Embryonic facial prominence (tissue), 1 donor: ENCODE results near the gene OBSCN.

Source experiments
- DNase-seq: peaks from one replicate; pipeline ENCODE4 v3.0.0-alpha.2; 2016; ENCODE audit errors: extremely low spot score

Gene OBSCN

DNA sequence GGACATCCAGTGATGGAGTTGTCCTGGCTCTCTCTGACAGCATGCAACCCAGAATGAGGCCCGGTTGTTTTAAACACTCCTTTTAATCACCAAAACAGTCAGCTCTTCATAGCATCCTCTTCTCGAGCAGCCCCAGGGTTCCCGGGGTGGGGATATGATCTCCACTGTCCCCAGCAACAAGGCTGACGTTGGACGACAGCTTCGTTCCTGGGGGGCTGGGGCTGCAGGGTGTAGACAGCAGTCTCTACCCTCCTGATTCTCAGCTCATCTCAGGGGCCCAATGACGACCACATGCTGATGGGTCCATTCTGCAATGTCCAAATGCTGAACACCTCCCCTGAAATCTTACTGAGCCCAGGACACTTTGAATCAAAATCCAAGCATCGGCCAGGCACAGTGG is 171.8 kb downstream of the OBSCN start:
- DNase-seq, result no peak

DNA sequence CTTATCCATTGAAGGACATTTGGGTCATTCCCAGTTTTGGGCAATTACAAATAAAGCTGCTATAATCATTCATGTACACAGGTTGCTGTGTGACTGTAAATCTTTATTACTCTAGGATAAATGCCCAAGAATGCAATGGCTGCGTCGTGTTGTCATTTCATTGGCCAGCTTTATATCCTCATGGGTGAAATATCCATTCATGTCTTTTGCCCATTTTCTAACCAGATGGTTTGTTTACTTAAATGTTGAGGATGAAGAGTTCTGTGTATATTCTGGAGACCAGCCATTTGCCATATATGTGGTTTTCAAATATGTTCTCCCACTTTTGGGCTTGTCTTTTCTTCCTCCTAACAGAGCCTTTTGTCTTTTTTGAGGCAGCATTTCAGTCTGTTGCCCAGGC is 173.5 kb downstream of the OBSCN start:
- DNase-seq, result no peak

GRCh38 chr1:228383773-228384172 is 175.9 kb downstream of the OBSCN start:
- no peak for DNase-seq

- DNase-seq, result no peak
Measured at GRCh38 chr1:228385232-228385631, 177.4 kb downstream of the OBSCN start.

DNA sequence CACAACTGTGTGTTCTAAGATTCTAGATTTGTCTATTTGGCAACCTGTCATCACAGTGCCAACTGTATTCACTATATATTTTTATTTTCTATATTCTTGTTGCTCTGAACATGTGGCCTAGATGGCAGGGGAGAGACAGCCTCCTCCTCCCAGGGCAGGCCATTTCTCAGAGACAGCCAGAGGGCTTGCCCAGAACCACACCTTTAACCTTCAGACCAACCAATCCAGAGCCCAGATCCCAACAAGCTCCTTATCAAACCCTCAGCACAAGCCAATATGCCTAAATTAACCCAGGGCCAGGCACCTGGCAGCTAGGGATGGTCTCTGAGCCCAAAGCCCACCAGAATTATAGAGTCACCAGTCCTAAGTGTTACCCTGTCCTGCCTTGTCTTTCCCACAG is 179.5 kb downstream of the OBSCN start:
- DNase-seq, result no peak

GRCh38 chr1:228390649-228391048 is 182.8 kb downstream of the OBSCN start:
- DNase-seq, result no peak

- DNase-seq, result no peak
Measured at GRCh38 chr1:228391411-228392020, 183.7 kb downstream of the OBSCN start.

- no peak for DNase-seq
Measured at GRCh38 chr1:228392111-228392936, 184.5 kb downstream of the OBSCN start.

DNA sequence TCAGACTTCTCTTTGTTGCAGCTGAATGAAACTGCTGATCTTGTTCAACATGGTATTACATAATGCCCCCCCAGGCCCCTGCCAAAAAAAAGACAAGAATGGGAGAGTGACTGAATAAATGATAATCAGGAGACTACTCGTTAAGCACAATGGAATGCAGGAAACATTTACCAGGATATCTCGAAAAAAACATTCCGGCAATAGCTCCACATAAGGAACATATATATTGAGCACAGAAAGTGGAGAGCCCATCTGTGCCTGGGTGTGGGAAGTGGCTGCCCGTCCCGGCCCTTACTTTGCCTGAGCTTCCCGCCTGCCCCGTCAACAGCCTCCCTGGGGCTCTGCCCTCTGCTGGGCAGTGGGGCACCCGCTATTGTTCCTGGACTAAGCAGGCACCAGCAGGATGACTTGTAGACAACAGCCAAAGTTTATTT is 185.4 kb downstream of the OBSCN start:
- no peak for DNase-seq

DNA sequence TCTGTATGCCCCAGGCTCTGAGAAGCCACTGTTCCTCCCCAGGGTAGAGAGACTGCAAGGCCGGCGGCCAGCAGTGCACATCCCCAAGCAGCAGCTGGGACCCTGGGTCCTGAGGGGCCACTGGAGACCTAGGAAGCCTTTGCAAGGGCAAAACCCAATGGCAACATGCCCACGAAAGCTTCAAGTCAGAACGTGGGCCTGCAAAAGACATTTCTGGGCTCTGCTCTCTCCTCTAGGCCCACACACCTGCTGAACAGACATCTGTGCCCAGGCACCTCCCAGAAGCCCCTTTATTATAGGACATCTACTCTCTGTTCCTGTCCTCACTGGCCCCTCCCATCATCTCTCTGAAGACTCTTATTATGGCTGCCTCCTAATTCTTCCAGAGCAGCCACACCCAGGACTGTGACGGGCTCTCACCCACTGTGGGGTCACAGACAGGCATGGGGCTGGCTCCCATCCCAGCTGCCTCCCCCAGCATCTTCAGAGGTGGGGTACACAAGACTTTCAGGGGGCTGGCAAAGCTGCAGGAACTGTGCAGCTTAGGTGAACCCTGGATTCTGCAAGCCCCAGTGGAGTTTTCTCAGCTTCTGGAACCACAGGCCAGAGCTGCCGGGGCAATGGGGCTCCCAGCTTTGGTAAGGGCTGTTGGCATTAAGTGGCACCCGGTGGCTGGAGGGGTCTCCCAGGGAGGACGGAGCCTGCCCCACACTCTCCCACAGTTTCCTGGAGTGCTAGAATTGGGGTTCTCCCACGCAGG is 186.1 kb downstream of the OBSCN start:
- DNase-seq, result no peak

- no peak for DNase-seq
Measured at GRCh38 chr1:228394571-228395394, 186.9 kb downstream of the OBSCN start.

- DNase-seq, result no peak
Measured at GRCh38 chr1:228396770-228397662, 189.2 kb downstream of the OBSCN start.

DNA sequence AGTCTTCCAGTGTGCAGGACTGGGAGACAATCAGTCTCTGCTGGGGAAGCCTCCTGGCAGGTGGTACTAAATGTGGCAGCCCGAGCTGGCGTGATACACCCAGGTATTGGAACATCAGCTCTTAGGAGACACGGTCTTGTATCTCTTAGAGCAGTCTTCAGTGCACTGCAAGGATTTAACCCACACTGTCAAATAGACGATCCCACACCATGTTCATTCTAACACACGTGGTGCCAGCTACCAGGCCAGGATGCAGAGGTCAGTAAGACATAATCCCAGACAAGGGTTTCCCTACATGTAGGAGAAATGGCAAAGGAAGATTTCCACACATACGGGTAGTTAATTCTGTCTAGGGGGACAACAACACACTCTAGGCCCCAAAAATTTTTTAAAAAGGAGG is 190.1 kb downstream of the OBSCN start:
- no peak for DNase-seq

GRCh38 chr1:228398741-228399461 is 191.1 kb downstream of the OBSCN start:
- DNase-seq, result no peak

DNA sequence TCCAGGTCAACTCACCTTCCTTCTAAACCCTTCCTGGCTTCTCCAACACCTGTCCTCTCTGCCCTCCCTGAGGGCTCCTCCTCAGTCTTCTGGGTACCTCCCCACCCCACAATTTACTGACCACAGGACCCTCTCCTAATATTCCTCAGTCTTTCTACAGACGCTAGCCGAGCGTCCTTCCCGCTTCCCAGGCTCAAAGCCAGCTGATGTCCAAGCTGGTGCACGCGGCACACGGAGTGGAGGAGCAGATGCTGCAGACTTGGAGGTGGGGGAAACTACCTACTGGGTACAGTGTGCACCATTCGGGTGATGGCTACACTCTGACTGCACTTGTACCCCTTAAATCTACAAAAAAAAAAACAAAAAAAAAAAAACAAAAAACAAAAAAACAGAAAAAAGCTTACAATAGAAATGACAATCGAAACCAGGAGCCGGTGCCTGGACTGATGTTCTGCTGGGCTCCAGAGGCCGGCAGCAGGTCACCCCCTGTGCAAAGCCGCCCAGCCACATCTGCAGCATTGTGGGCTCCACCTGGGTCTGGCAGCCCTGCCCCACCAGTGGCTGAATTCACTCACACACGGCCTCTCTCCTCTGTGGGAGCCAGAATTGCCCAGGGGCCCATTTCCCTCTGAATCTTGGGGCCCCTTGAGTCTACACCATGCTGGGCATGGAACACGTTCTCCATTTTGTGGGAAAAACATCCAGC is 191.8 kb downstream of the OBSCN start:
- no peak for DNase-seq

- DNase-seq, result no peak
Measured at GRCh38 chr1:228400237-228400651, 192.4 kb downstream of the OBSCN start.

DNA sequence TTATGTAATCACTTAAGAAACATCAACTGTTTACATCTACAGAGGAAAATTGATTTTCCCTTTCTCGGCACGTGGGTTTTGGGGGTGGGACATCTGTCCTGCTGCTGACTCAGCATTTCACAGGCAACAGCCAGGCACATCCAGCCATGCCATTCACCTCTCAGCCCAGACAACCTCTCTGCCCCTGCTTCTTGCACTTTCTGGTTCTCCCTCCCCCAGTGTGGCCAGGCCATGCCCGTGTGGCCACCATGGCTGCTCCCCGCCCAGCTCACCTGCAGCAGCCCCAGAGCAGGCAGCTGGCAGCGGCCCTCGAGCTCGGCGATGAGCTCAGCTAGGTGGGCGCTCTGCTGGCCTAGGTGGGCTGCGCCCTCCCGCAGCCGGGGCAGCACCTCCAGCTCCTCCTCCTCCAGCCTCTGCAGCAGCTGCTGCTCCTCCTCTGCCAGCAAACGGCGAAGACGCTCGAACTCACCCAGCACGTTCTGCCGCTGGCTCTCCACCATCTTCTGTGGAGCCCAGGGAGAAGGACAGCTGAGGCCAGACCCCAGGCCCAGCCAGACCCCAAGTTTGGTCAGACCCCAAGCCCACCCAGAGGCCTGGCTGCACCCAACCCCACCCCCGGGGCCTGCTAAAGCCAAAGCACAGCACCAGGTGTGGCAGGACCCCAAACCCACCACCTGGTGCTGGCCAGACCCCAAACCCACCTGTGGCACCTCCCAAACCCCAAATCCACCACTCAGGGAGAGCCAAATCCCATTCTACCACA is 193.0 kb downstream of the OBSCN start:
- DNase-seq, result no peak

DNA sequence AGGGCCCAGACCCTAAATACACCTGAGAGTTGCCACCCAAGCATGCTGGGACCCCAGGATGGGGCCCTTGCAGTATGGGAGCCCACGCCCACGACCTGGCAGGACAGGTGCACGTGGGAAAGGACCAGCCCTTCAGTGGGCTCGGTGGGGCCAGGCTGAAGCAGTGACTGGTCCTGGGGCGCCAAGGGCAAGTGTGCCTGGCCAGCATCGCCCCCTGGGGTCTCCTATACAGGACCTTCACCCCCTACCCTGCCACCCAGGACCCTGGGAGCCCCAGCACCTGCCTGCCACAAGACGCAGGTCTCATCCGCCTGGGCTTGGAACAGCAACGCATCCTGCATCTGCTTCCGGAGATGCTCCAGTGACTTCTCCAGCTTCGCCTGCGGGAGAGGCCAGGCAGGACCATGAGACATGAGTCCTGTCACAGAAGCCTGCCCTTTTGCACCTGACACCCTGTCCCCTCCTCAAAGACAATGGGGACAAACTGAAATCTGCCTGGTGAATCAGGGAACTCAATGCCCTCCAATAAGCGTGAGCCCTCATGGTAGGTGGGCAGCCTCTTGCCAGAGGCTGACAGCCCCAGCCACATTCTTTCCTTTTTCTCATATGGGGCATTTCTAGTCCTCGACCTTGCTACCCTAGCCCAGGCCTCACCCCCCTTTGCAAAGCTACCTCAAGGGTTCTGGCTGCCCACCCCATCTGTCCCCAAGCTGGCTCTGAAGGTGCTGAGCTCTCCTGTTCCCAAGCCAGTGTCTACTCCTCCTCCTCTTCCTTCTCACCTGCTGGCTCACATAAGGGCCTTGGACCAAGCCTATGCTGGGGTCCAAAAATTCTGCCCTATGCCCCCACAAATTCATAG is 194.2 kb downstream of the OBSCN start:
- no peak for DNase-seq
